ENCODE results near the gene CDR2.

Gene CDR2

DNA sequence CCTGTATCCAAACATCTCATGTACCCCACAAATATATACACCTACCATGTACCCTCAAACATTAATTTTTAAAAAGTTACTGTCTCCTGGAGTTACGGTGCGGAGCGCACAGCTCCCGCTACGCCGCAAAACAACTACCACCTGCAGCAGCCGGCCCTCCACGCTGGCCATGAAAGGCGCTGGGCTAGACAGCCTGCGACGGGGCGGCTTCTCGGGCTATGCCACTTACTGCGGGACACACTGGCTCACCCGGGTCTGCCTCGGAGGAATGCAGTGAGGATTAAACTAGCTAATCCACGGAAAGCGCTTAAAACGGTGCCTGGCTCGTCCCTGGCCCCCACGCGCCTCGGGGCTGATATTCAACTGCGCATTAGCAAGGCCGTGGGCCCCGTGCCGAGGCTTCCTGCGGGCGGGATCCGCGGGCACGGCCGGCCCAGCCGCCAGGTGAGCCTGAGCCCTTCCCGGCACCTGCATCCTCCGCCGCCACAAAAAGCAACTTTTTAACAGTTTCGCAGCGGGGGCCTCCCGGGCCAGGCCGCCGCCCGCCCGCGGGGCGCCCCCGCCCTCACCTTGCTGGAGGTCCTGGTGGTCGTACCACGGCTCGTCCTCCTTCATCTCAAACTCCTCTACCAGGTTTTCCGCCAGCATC, 633 bp downstream of the CDR2 start:
- DNase-seq = peak; percentile 60

DNA sequence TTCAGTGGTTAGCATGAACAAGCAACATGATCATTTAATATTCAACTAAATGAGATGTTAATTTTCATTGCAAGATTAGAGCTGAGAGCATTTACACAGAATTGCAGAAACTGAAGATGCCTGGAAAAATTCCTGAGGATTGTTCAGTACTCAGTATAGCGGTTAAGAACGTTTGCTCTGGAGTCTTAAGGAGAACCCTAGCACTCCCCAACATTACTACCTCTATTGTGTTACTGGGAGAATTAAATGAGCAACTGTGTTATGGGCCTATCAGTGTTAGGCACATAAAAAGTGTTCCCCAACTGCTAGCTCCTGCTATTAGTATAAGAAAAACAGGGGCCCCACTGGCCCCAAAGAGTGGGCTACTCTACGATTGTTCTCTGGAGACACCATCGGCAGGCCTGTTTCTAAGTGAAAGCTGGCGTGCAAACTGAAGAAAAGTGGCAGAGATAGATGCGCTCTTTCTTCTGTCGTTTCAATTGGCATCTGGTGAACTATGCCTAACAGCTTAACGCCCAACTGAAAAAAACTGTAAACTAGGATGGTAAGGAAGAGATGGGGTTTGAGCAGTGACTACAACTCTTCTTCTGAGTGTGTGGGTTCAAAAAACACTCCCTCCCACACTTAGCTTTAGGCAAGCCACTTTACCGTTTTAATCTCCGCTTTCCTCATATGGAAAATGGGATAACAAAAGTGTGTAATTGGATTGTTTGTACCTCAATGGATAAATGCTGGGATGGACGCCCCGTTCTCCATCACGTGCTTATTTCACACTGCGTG, 1.3 kb downstream of the CDR2 start:
- Histone ChIP-seq H3K9me2 (replicated peaks; ENCODE audit: insufficient read depth, low read length) (no peaks in the 10 kb centered on the region), H2AFZ (ENCODE audit: low read length) (peak overlapping the region; percentile 83), H3K4me1 (ENCODE audit: low read length) (peaks cover 28% of the 10 kb centered on the region), H3K9me3 (replicated peaks; ENCODE audit: insufficient read depth, low read length) (no peaks in the 10 kb centered on the region), H3K27me3 (replicated peaks; ENCODE audit: insufficient read depth, low read length) (no peaks in the 10 kb centered on the region), H3K36me3 (replicated peaks; ENCODE audit: insufficient read depth, low read length) (no peaks in the 10 kb centered on the region), H3F3A (ENCODE audit: insufficient read depth, low read length) (peaks cover 15% of the 10 kb centered on the region), H3K4me3 (ENCODE audit: low read length) (peak overlapping the region; percentile 84), H4K20me1 (ENCODE audit: insufficient read depth, low read length) (peaks cover 12% of the 10 kb centered on the region), H3K27ac (ENCODE audit: low read length) (peak overlapping the region; percentile 71; the same call in 1 of the 2 replicates), H3K4me2 (ENCODE audit: low read depth, low read length) (peak overlapping the region; percentile 90), H3K9ac (ENCODE audit: low read length) (peak overlapping the region; percentile 87), H3K79me2 (ENCODE audit: low read length) (peaks cover 61% of the 10 kb centered on the region)
- peak; percentile 22 for DNase-seq
- TF ChIP-seq EZH2phosphoT487 (IDR thresholded peaks at IDR 0.05; ENCODE audit: low read length) (no peak), EZH2 (optimal IDR thresholded peaks at IDR 0.05; ENCODE audit: low read depth, low read length) (no peak)
- TF ChIP-seq, protein P1, sequence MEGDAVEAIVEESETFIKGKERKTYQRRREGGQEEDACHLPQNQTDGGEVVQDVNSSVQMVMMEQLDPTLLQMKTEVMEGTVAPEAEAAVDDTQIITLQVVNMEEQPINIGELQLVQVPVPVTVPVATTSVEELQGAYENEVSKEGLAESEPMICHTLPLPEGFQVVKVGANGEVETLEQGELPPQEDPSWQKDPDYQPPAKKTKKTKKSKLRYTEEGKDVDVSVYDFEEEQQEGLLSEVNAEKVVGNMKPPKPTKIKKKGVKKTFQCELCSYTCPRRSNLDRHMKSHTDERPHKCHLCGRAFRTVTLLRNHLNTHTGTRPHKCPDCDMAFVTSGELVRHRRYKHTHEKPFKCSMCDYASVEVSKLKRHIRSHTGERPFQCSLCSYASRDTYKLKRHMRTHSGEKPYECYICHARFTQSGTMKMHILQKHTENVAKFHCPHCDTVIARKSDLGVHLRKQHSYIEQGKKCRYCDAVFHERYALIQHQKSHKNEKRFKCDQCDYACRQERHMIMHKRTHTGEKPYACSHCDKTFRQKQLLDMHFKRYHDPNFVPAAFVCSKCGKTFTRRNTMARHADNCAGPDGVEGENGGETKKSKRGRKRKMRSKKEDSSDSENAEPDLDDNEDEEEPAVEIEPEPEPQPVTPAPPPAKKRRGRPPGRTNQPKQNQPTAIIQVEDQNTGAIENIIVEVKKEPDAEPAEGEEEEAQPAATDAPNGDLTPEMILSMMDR (IDR thresholded peaks at IDR 0.05; ENCODE audit: low read length) = no peak

More for the DNA sequence above, 633 bp downstream of the CDR2 start:
- peak overlapping the region; percentile 84 for H3K4me3 ChIP-seq (ENCODE audit: low read length)
- peak overlapping the region; percentile 83 for H2AFZ ChIP-seq (ENCODE audit: low read length)
- H3K79me2 ChIP-seq (ENCODE audit: low read length) = peaks cover 54% of the 10 kb centered on the region
- peak overlapping the region; percentile 71 for H3K27ac ChIP-seq (ENCODE audit: low read length)
- H3K36me3 ChIP-seq (replicated peaks; ENCODE audit: insufficient read depth, low read length) = no peaks in the 10 kb centered on the region
- peaks cover 15% of the 10 kb centered on the region for H3F3A ChIP-seq (ENCODE audit: insufficient read depth, low read length)
- H3K9me2 ChIP-seq (replicated peaks; ENCODE audit: insufficient read depth, low read length) = no peaks in the 10 kb centered on the region
- H3K9me3 ChIP-seq (replicated peaks; ENCODE audit: insufficient read depth, low read length) = no peaks in the 10 kb centered on the region
- TF ChIP-seq, protein P1 (IDR thresholded peaks at IDR 0.05; ENCODE audit: low read length) = no peak
- TF ChIP-seq EZH2phosphoT487 (IDR thresholded peaks at IDR 0.05; ENCODE audit: low read length) = no peak
- no peak for TF ChIP-seq EZH2 (optimal IDR thresholded peaks at IDR 0.05; ENCODE audit: low read depth, low read length)
- no peaks in the 10 kb centered on the region for H3K27me3 ChIP-seq (replicated peaks; ENCODE audit: insufficient read depth, low read length)
- H3K9ac ChIP-seq (ENCODE audit: low read length) = peak overlapping the region; percentile 87
- H3K4me2 ChIP-seq (ENCODE audit: low read depth, low read length) = peak overlapping the region; percentile 90
- H3K4me1 ChIP-seq (ENCODE audit: low read length) = peaks cover 24% of the 10 kb centered on the region
- peaks cover 8% of the 10 kb centered on the region for H4K20me1 ChIP-seq (ENCODE audit: insufficient read depth, low read length)

DNA sequence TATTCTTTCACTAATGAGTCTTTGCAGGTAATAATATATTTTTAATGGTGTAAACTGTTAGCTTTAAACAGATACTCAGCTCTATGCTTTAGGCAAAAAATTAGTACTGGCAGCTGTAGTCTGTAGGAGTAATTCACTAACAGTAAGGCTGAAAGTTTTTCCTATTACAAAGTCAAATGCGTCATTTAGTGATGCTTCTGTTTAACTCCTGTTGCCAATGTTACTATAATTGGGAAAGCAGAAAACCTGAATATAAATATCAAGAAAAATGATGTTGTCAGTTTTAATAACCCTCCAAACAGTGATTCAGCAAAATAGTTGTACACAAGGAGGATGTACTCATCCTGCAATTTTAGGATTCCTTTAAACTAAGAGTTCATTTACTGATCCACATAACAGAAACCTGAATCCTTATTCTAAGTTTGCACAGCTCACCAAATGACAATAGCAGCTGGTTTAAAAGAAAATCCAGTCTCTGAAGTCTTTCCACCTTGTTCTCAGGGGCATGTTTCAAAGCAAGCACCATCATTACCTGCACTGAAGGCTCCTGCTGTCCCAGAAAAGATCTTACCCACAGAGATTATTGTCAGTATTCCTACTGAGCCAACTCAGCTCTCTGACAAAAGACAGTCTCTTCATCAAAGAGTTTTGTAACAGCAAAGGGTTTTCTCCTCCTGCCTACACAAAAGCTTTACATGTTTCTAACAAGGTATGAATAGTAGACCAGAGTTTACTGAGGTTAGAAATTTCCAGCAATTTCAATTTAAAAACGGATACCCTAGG, 4.2 kb downstream of the CDR2 start:
- H3K4me2 ChIP-seq (ENCODE audit: low read depth, low read length) = peak overlapping the region; percentile 35

More for the DNA sequence above, 4.2 kb downstream of the CDR2 start:
- peaks cover 12% of the 10 kb centered on the region for H4K20me1 ChIP-seq (ENCODE audit: insufficient read depth, low read length)
- no peak overlapping the region for H3K4me3 ChIP-seq (ENCODE audit: low read length)
- peak overlapping the region; percentile 36; the same call in 1 of the 2 replicates for H3K27ac ChIP-seq (ENCODE audit: low read length)
- DNase-seq = no peak
- no peak overlapping the region for H2AFZ ChIP-seq (ENCODE audit: low read length)
- H3K4me1 ChIP-seq (ENCODE audit: low read length) = peaks cover 28% of the 10 kb centered on the region
- no peaks in the 10 kb centered on the region for H3K9me3 ChIP-seq (replicated peaks; ENCODE audit: insufficient read depth, low read length)
- H3K27me3 ChIP-seq (replicated peaks; ENCODE audit: insufficient read depth, low read length) = no peaks in the 10 kb centered on the region
- H3K9me2 ChIP-seq (replicated peaks; ENCODE audit: insufficient read depth, low read length) = no peaks in the 10 kb centered on the region
- peaks cover 89% of the 10 kb centered on the region for H3K79me2 ChIP-seq (ENCODE audit: low read length)
- no peaks in the 10 kb centered on the region for H3K36me3 ChIP-seq (replicated peaks; ENCODE audit: insufficient read depth, low read length)
- TF ChIP-seq, protein P1 (IDR thresholded peaks at IDR 0.05; ENCODE audit: low read length) = no peak
- TF ChIP-seq EZH2phosphoT487 (IDR thresholded peaks at IDR 0.05; ENCODE audit: low read length) (no peak), EZH2 (optimal IDR thresholded peaks at IDR 0.05; ENCODE audit: low read depth, low read length) (no peak)
- H3F3A ChIP-seq (ENCODE audit: insufficient read depth, low read length) = peaks cover 15% of the 10 kb centered on the region
- no peak overlapping the region for H3K9ac ChIP-seq (ENCODE audit: low read length)

Data from MM.1S (cell line).